GM23338 (cell line): Measurements from ENCODE around the gene XKRX. TPM values are rescaled to one million over a fixed set of nuclear protein-coding genes. Genes with fewer than 3 reads are reported as not detected.

ENCODE experiments used
- ATAC-seq: fragments of 200-7000 bp; cut with Tn5 transposase; 3 replicates; pipeline ENCODE4 v1.9.1; 2020
- DNase-seq: peaks from one replicate; pipeline ENCODE4 v3.0.0-alpha.2; 2015; ENCODE audit warnings: low spot score
- H2AFZ ChIP-seq: fragments of 200-600 bp; sonication (generic); 2 replicates; pipeline ENCODE4 v1.8.0; 2016; ENCODE audit warnings: antibody characterized with exemption, mild to moderate bottlenecking, moderate library complexity
- H3F3A ChIP-seq: fragments of 200-600 bp; sonication (generic); replicated peaks from 2 replicates; pipeline ENCODE4 v1.8.0; 2017; ENCODE audit warnings: antibody characterized with exemption, mixed run types, low read depth
- H3K27ac ChIP-seq: fragments of 200-600 bp; sonication (generic); 2 replicates; pipeline ENCODE4 v1.6.1; 2016; ENCODE audit warnings: low read depth
- H3K27me3 ChIP-seq: fragments of 200-600 bp; sonication (generic); 2 replicates; pipeline ENCODE4 v1.8.0; 2016; ENCODE audit warnings: mild to moderate bottlenecking, mixed run types, moderate library complexity; ENCODE audit not compliant: insufficient read depth
- H3K36me3 ChIP-seq: fragments of 200-600 bp; sonication (generic); 2 replicates; pipeline ENCODE4 v1.8.0; 2016; ENCODE audit warnings: mild to moderate bottlenecking; ENCODE audit not compliant: insufficient read depth
- H3K4me1 ChIP-seq: fragments of 200-600 bp; sonication (generic); 2 replicates; pipeline ENCODE4 v1.8.0; 2016; ENCODE audit warnings: mild to moderate bottlenecking, moderate library complexity; ENCODE audit not compliant: insufficient read depth
- H3K4me2 ChIP-seq: fragments of 200-600 bp; sonication (generic); 2 replicates; pipeline ENCODE4 v1.7.1; 2017; ENCODE audit warnings: mixed run types
- H3K4me3 ChIP-seq: fragments of 200-600 bp; sonication (generic); 2 replicates; pipeline ENCODE4 v1.6.1; 2016; ENCODE audit warnings: mixed run types
- H3K79me2 ChIP-seq: fragments of 200-600 bp; sonication (generic); replicated peaks from 2 replicates; pipeline ENCODE4 v1.8.0; 2017; ENCODE audit warnings: mild to moderate bottlenecking; ENCODE audit not compliant: insufficient read depth
- H3K9me2 ChIP-seq: fragments of 200-600 bp; sonication (generic); 2 replicates; pipeline ENCODE4 v1.8.0; 2017; ENCODE audit not compliant: insufficient read depth
- H4K20me1 ChIP-seq: fragments of 200-600 bp; sonication (generic); replicated peaks from 2 replicates; pipeline ENCODE4 v1.8.0; 2017; ENCODE audit warnings: mild to moderate bottlenecking; ENCODE audit not compliant: insufficient read depth
- H3K27ac Mint-ChIP-seq: 2 replicates; pipeline ENCODE4 v1.8.0; 2020; ENCODE audit warnings: inconsistent platforms, mild to moderate bottlenecking, moderate library complexity, mixed read lengths
- H3K27me3 Mint-ChIP-seq: 3 replicates; pipeline ENCODE4 v1.8.0; 2022; ENCODE audit warnings: low read depth, mild to moderate bottlenecking, moderate library complexity, mixed read lengths, inconsistent platforms; ENCODE audit not compliant: insufficient read depth, poor library complexity
- H3K36me3 Mint-ChIP-seq: 3 replicates; pipeline ENCODE4 v1.8.0; 2021; ENCODE audit warnings: low read depth, mild to moderate bottlenecking, inconsistent platforms, moderate library complexity, mixed read lengths
- H3K4me1 Mint-ChIP-seq: 3 replicates; pipeline ENCODE4 v1.8.0; 2020; ENCODE audit warnings: mild to moderate bottlenecking, inconsistent platforms, mixed read lengths
- H3K4me3 Mint-ChIP-seq: 3 replicates; pipeline ENCODE4 v1.8.0; 2021; ENCODE audit warnings: moderate library complexity, mild to moderate bottlenecking, inconsistent platforms, mixed read lengths
- H3K9me3 Mint-ChIP-seq: 3 replicates; pipeline ENCODE4 v1.8.0; 2020; ENCODE audit warnings: moderate library complexity, mild to moderate bottlenecking, inconsistent platforms, mixed read lengths
- CREB1 ChIP-seq: fragments of 250-450 bp; sonication (Bioruptor Pico); IDR thresholded peaks from 2 replicates; pipeline ENCODE4 v1.5.0; 2020; ENCODE audit warnings: low read depth, mild to moderate bottlenecking, moderate library complexity
- ETS1 ChIP-seq: IDR thresholded peaks from 2 replicates; pipeline ENCODE4 v1.6.1; 2016; ENCODE audit warnings: antibody characterized with exemption
- EZH2phosphoT487 ChIP-seq: fragments of 200-600 bp; sonication (generic); IDR thresholded peaks from one replicate; pipeline ENCODE4 v1.8.1; 2018; ENCODE audit warnings: antibody characterized with exemption; ENCODE audit not compliant: unreplicated experiment
- NANOG ChIP-seq: IDR thresholded peaks from 2 replicates; pipeline ENCODE4 v1.6.1; 2016; ENCODE audit warnings: antibody characterized with exemption, borderline replicate concordance
- POLR2AphosphoS5 ChIP-seq: IDR thresholded peaks from 2 replicates; pipeline ENCODE4 v1.6.1; 2016; ENCODE audit warnings: antibody characterized with exemption, low read depth
- REST ChIP-seq: IDR thresholded peaks from one replicate; pipeline ENCODE4 v1.6.1; 2018; ENCODE audit warnings: antibody characterized with exemption; ENCODE audit not compliant: unreplicated experiment
- STAT1 ChIP-seq: IDR thresholded peaks from one replicate; pipeline ENCODE4 v1.6.1; 2016; ENCODE audit warnings: antibody characterized with exemption; ENCODE audit not compliant: unreplicated experiment
- ZNF114 ChIP-seq: fragments of 250-450 bp; sonication (Bioruptor Pico); IDR thresholded peaks from 2 replicates; pipeline ENCODE4 v1.5.0; 2020; ENCODE audit warnings: mild to moderate bottlenecking, moderate library complexity
- ZNF331 ChIP-seq: fragments of 250-450 bp; sonication (Bioruptor Pico); IDR thresholded peaks from 2 replicates; pipeline ENCODE4 v1.5.0; 2020; ENCODE audit warnings: low read depth, mild to moderate bottlenecking, moderate library complexity
- polyA plus RNA-seq: library from polyadenylated mRNA; unstranded; fragments of >200 nt; fragmentation: Nextera tagmentation; extraction: Ambion mirVana; gene quantifications from 2 replicates; pipeline ENCODE4 v1.2.1, GENCODE V29; 2016
- total RNA-seq: library from RNA; depleted of rRNA; stranded (reverse); fragments of >200 nt; shearing (Covaris generic); gene quantifications from 2 replicates; pipeline ENCODE4 v1.2.3, GENCODE V29; 2014; rRNA removed
- TF ChIP-seq, protein P1 (sequence below), 2 experiments: fragments of 200-600 bp in 1 of 2; sonication (generic) in 1 of 2; conservative IDR thresholded peaks; 2 replicates each; pipeline versions ENCODE4 v1.5.1 to v1.6.1; 2016 to 2017; ENCODE audit warnings: antibody characterized with exemption in 2 of 2, low read depth in 2 of 2, mild to moderate bottlenecking in 2 of 2, moderate library complexity in 1 of 2

The XKRX gene
- total and polyA plus RNA-seq, 2 experiments from 2014 or later: 0.16 to 0.83 TPM

DNA sequence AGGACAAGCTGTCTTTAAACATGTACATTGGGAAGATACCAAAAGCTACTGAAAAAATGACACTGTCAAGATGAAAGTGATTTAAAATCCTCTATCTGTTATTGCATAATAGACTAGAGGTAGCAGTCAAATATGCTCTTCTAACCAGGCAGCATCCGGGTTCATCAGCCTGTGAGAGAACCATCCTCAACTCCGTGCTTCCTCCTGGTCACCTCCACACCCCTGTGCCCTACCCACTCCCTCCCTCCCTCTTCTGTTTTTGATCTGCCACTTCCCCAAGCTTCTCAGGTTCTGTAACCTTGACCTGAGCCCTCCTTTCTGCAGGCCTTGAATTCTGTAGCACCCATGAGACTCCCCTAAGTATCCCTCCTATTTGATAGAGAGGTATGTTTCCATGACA, 60.4 kb downstream of the XKRX start (continued):
- TF ChIP-seq, protein P1, sequence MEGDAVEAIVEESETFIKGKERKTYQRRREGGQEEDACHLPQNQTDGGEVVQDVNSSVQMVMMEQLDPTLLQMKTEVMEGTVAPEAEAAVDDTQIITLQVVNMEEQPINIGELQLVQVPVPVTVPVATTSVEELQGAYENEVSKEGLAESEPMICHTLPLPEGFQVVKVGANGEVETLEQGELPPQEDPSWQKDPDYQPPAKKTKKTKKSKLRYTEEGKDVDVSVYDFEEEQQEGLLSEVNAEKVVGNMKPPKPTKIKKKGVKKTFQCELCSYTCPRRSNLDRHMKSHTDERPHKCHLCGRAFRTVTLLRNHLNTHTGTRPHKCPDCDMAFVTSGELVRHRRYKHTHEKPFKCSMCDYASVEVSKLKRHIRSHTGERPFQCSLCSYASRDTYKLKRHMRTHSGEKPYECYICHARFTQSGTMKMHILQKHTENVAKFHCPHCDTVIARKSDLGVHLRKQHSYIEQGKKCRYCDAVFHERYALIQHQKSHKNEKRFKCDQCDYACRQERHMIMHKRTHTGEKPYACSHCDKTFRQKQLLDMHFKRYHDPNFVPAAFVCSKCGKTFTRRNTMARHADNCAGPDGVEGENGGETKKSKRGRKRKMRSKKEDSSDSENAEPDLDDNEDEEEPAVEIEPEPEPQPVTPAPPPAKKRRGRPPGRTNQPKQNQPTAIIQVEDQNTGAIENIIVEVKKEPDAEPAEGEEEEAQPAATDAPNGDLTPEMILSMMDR (conservative IDR thresholded peaks at IDR 0.05; ENCODE audit: low read depth in 2 of 2): no peak
- TF ChIP-seq POLR2AphosphoS5: no peak
- TF ChIP-seq ZNF114 (CRISPR knock-in tag): no peak
- no peak for TF ChIP-seq NANOG
- no peak for TF ChIP-seq REST
- TF ChIP-seq CREB1 (CRISPR knock-in tag): no peak
- TF ChIP-seq EZH2phosphoT487: no peak
- no peak for TF ChIP-seq STAT1
- TF ChIP-seq ZNF331 (CRISPR knock-in tag): no peak
- no peak for TF ChIP-seq ETS1

DNA sequence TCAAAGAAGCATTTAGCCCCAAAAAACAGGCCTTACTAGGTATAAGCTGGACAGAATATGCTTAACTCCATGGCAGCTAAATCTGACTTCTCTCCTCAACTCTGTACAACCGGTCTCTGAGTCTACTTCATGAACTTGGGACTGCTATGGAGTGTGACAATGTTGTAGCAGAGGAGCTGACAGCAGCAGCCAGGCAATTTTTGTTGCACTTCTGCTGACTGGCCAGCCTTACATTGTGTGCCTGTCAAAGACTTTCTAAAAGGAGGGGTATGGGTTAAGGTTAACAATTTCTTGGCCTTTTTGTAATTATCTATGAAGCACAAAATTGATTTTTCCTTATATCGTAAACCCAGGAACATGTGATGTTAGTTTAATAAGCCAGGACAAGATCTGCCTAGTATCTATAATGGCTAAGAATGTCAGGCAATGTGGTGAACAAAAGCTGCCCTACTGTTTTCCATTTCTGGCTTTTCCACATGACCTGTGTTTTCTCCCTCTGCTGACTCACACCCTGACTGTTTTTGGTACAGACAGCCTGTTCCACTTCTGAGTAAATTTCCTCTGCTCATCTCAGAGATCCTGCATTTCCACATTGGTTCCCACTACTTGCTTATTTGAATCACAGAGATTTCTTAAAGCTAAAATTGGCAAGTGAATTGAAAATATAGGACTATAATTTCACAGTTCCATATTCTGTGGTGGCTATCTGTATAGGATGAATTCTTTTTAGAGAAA, 63.9 kb downstream of the XKRX start:
- no peak for DNase-seq
- H3K4me2 ChIP-seq: no peak overlapping the region
- ATAC-seq: no peak

More for the DNA sequence above, 63.9 kb downstream of the XKRX start:
- Histone ChIP-seq H3F3A (no peaks in the 10 kb centered on the region), H3K79me2 (no peaks in the 10 kb centered on the region), H3K27ac (no peak overlapping the region), H3K27me3 (no peaks in the 10 kb centered on the region), H3K4me1 (no peaks in the 10 kb centered on the region), H3K9me2 (no peaks in the 10 kb centered on the region), H4K20me1 (no peaks in the 10 kb centered on the region), H3K4me3 (no peak overlapping the region), H3K36me3 (no peaks in the 10 kb centered on the region), H2AFZ (no peak overlapping the region)
- TF ChIP-seq, protein P1 (conservative IDR thresholded peaks at IDR 0.05; ENCODE audit: low read depth in 2 of 2): no peak
- no peaks in the 10 kb centered on the region; the same call in 2 of the 3 replicates for H3K9me3 Mint-ChIP-seq
- no peak overlapping the region for H3K27ac Mint-ChIP-seq
- H3K36me3 Mint-ChIP-seq: no peaks in the 10 kb centered on the region
- no peak overlapping the region for H3K4me3 Mint-ChIP-seq
- H3K4me1 Mint-ChIP-seq: no peaks in the 10 kb centered on the region
- no peaks in the 10 kb centered on the region for H3K27me3 Mint-ChIP-seq

Other genes starting within 250 kb of the XKRX start
- 0.28 TPM in 1 of 2 replicates, not detected in the other for gene SYTL4, start 196.8 kb downstream of the XKRX start, total RNA-seq
- 0.85 TPM in 1 of 2 replicates, not detected in the other for gene SYTL4, start 196.8 kb downstream of the XKRX start, polyA plus RNA-seq
- 30.1 and 35.7 TPM in 2 replicates for gene CSTF2, start 108.5 kb downstream of the XKRX start, total RNA-seq
- gene CSTF2, start 108.5 kb downstream of the XKRX start, polyA plus RNA-seq: 24.4 and 25.8 TPM in 2 replicates
- not detected in 2 replicates for gene NOX1, start 54.6 kb downstream of the XKRX start, total RNA-seq
- gene NOX1, start 54.6 kb downstream of the XKRX start, polyA plus RNA-seq: 0.23 and 0.31 TPM in 2 replicates
- gene ARL13A, start 40.8 kb upstream of the XKRX start, total RNA-seq: not detected in 2 replicates
- gene ARL13A, start 40.8 kb upstream of the XKRX start, polyA plus RNA-seq: not detected in 2 replicates
- gene TRMT2B, start 123.2 kb upstream of the XKRX start, total RNA-seq: 18.6 and 25.9 TPM in 2 replicates
- gene TRMT2B, start 123.2 kb upstream of the XKRX start, polyA plus RNA-seq: 5.4 and 6.5 TPM in 2 replicates
- gene TMEM35A, start 150.0 kb upstream of the XKRX start, total RNA-seq: 4.4 and 5.8 TPM in 2 replicates
- 4.2 and 4.3 TPM in 2 replicates for gene TMEM35A, start 150.0 kb upstream of the XKRX start, polyA plus RNA-seq
- gene CENPI, start 169.3 kb upstream of the XKRX start, total RNA-seq: 30.8 and 41.3 TPM in 2 replicates
- 5.2 and 7.2 TPM in 2 replicates for gene CENPI, start 169.3 kb upstream of the XKRX start, polyA plus RNA-seq